Cardiac muscle cell (in vitro differentiated cells and primary cell): ENCODE measurements around the gene EPHA6. TPM values are rescaled to one million over a fixed set of nuclear protein-coding genes. Genes with fewer than 3 reads are reported as not detected.

Experiments
- DNase-seq, 2 donors: peaks; one replicate each; pipeline versions ENCODE4 v3.0.0 to v3.0.0-alpha.2; 2010 to 2017; ENCODE audit warnings: low read depth in 1 of 2, low spot score in 1 of 2
- H3K27ac ChIP-seq: fragments of 200-600 bp; sonication (generic); 2 replicates; pipeline ENCODE4 v1.5.1; 2016
- H3K27me3 ChIP-seq: fragments of 200-600 bp; sonication (generic); 2 replicates; pipeline ENCODE4 v1.6.0; 2016; ENCODE audit warnings: control low read depth
- H3K36me3 ChIP-seq: fragments of 200-600 bp; sonication (generic); 2 replicates; pipeline ENCODE4 v1.5.1; 2016; ENCODE audit warnings: control low read depth
- H3K4me1 ChIP-seq: fragments of 200-600 bp; sonication (generic); 2 replicates; pipeline ENCODE4 v1.8.1; 2017; ENCODE audit warnings: low read depth, mild to moderate bottlenecking, mixed run types
- H3K4me3 ChIP-seq: fragments of 200-600 bp; sonication (generic); 2 replicates; pipeline ENCODE4 v1.5.1; 2016; ENCODE audit warnings: mild to moderate bottlenecking
- H3K9me3 ChIP-seq: fragments of 200-600 bp; sonication (generic); 2 replicates; pipeline ENCODE4 v1.5.1; 2017; ENCODE audit warnings: low read depth, mild to moderate bottlenecking, control low read depth
- polyA plus RNA-seq: library from polyadenylated mRNA; unstranded; fragments of >200 nt; fragmentation: Nextera tagmentation; extraction: Ambion mirVana; gene quantifications from 2 replicates; pipeline ENCODE4 v1.2.1, GENCODE V29; 2016
- total RNA-seq: library from RNA; depleted of rRNA; stranded (reverse); fragments of >200 nt; gene quantifications from 2 replicates; pipeline ENCODE4 v1.2.3, GENCODE V29; 2016
- TF ChIP-seq, protein P1 (sequence below): IDR thresholded peaks from 2 replicates; pipeline ENCODE4 v1.5.1; 2012; ENCODE audit warnings: low read depth, mild to moderate bottlenecking, low read length

Gene EPHA6
- total and polyA plus RNA-seq, 2 experiments from 2014 or later: 0.15 TPM; not detected in 1

DNA sequence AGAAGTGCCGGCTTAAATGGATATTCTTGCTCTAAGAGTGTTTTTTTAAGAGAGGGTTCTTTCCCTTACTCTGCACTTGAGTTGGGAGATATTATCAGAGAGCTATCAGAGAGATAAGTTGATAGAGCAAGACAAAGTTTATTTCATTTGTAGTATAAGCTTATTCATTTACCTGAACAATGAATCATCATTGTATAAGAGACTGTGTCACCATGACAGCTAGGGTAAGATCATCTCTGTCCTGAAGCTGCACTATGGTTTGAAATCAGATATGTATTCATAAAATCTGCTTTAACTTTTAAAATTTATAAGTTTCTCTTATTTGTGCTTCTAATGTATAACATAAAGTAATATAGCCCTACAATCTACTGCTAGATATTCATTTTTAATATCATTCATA, 822.1 kb downstream of the EPHA6 start:
- DNase-seq: no peak
- TF ChIP-seq, protein P1, sequence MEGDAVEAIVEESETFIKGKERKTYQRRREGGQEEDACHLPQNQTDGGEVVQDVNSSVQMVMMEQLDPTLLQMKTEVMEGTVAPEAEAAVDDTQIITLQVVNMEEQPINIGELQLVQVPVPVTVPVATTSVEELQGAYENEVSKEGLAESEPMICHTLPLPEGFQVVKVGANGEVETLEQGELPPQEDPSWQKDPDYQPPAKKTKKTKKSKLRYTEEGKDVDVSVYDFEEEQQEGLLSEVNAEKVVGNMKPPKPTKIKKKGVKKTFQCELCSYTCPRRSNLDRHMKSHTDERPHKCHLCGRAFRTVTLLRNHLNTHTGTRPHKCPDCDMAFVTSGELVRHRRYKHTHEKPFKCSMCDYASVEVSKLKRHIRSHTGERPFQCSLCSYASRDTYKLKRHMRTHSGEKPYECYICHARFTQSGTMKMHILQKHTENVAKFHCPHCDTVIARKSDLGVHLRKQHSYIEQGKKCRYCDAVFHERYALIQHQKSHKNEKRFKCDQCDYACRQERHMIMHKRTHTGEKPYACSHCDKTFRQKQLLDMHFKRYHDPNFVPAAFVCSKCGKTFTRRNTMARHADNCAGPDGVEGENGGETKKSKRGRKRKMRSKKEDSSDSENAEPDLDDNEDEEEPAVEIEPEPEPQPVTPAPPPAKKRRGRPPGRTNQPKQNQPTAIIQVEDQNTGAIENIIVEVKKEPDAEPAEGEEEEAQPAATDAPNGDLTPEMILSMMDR: no peak
- Histone ChIP-seq H3K9me3 (no peaks in the 10 kb centered on the region), H3K4me3 (no peak overlapping the region), H3K27me3 (no peaks in the 10 kb centered on the region), H3K36me3 (no peaks in the 10 kb centered on the region), H3K27ac (no peak overlapping the region), H3K4me1 (no peaks in the 10 kb centered on the region)

DNA sequence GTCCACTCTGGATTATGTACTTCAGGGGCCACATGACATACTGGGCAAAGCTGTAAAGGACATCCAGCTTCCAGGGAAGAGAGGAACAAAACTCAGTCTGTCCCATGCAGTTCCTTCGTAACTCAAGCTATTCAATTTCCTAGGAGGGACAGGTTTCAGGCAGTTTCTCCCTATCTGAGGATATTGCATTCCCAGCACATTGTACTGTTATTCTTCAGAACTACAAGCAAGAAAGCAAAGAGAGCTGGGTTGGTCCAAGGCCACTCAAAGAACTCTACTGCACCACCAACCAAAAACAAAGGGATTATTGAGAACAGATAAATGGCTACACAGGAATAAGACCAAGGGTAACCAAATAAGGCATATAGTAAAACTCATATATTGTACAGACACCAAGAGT, 832.5 kb downstream of the EPHA6 start:
- no peaks in the 10 kb centered on the region for H3K36me3 ChIP-seq
- H3K27ac ChIP-seq: no peak overlapping the region
- TF ChIP-seq, protein P1: no peak
- DNase-seq: no peak
- no peaks in the 10 kb centered on the region for H3K27me3 ChIP-seq
- H3K4me1 ChIP-seq: no peaks in the 10 kb centered on the region
- H3K4me3 ChIP-seq: no peak overlapping the region
- H3K9me3 ChIP-seq: no peaks in the 10 kb centered on the region

DNA sequence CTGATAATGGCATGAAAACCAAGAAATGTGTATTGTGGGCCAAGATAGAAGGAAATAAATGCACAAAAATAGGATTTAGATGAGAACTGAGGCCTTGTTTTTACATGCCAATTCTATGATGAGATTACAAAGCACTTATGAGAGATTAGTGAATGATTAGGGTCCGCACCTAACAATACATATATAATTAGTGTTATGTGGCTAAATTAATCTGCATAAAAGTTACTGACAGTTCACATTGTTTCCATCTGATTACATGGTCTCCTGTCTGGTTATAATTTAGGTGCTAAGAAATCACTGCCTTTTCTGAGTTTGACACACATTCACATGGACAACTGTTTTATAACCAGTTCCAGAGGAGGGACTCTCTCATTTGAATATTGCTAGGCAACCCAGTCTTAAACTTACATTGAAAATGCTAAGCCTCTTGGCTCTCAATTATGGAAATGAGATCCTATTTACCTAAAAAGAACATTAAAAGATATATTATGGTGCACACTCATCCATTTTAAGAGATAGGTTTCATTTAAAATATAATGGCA, 833.1 kb downstream of the EPHA6 start:
- Histone ChIP-seq H3K4me3 (no peak overlapping the region), H3K9me3 (no peaks in the 10 kb centered on the region), H3K27ac (no peak overlapping the region), H3K4me1 (no peaks in the 10 kb centered on the region), H3K27me3 (no peaks in the 10 kb centered on the region), H3K36me3 (no peaks in the 10 kb centered on the region)
- TF ChIP-seq, protein P1: no peak
- DNase-seq: no peak

DNA sequence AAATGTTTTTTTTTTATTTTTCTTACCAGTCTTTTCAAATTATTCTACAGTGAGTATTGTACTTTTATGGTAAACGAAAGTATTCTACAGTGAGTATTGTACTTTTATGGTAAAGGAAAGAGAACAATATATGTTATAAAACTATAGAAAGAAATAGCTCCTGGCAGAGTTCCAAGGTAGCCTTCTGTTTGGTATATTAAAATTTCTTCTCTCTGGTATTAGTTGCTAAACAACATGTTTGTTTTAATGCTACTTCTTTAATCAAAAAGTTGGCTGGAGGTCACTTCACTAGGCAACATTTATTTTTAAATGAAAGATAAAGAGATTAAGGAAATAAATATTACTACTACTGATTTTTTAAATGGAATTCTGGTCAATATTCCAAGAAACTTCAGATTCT, 841.6 kb downstream of the EPHA6 start:
- H3K4me1 ChIP-seq: no peaks in the 10 kb centered on the region
- no peaks in the 10 kb centered on the region for H3K36me3 ChIP-seq
- DNase-seq: no peak
- TF ChIP-seq, protein P1: no peak
- no peak overlapping the region for H3K27ac ChIP-seq
- H3K4me3 ChIP-seq: no peak overlapping the region
- H3K9me3 ChIP-seq: no peaks in the 10 kb centered on the region
- no peaks in the 10 kb centered on the region for H3K27me3 ChIP-seq

DNA sequence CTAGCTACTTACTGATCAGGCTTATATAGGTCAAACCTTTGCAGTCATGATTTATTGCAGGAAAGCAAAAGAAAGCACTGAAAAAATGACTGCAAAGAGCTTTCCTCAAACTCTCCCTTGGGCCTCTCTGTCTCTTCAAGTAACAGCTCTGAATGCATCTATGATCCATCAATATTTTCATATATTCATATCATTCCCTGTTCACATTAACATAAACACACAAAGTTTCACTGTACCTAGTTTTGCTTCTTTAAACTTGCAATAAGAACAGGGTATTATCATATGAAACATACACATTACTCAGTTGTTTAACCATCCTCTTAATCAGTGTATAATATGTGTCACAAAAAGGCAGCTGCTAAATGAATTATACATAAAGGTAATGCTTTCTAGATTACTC, 842.2 kb downstream of the EPHA6 start:
- no peak overlapping the region for H3K27ac ChIP-seq
- no peaks in the 10 kb centered on the region for H3K4me1 ChIP-seq
- no peaks in the 10 kb centered on the region for H3K9me3 ChIP-seq
- TF ChIP-seq, protein P1: no peak
- DNase-seq: no peak
- H3K27me3 ChIP-seq: no peaks in the 10 kb centered on the region
- H3K36me3 ChIP-seq: no peaks in the 10 kb centered on the region
- no peak overlapping the region for H3K4me3 ChIP-seq
